Ectodermal cell (in vitro differentiated cells): ENCODE data around the gene PANX2.

ENCODE experiments used
- H3K27ac ChIP-seq: 2 replicates; pipeline ENCODE4 v1.7.0; 2013; ENCODE audit warnings: mild to moderate bottlenecking, low read depth, low read length; ENCODE audit not compliant: insufficient read depth, poor library complexity, severe bottlenecking
- H3K27me3 ChIP-seq: 2 replicates; pipeline ENCODE4 v1.7.0; 2013; ENCODE audit warnings: mild to moderate bottlenecking, low read length; ENCODE audit not compliant: insufficient read depth, control insufficient read depth, poor library complexity, severe bottlenecking
- H3K36me3 ChIP-seq: one replicate; pipeline ENCODE4 v1.7.0; 2013; ENCODE audit warnings: low read length; ENCODE audit not compliant: control insufficient read depth, insufficient read depth
- H3K4me1 ChIP-seq: one replicate; pipeline ENCODE4 v1.7.0; 2013; ENCODE audit warnings: low read length; ENCODE audit not compliant: control insufficient read depth, insufficient read depth
- H3K4me3 ChIP-seq: 2 replicates; pipeline ENCODE4 v1.7.0; 2013; ENCODE audit warnings: low read depth, low read length, control low read depth; ENCODE audit not compliant: insufficient read depth
- H3K9me3 ChIP-seq: 2 replicates; pipeline ENCODE4 v1.7.0; 2013; ENCODE audit warnings: mild to moderate bottlenecking, low read length, moderate library complexity; ENCODE audit not compliant: control insufficient read depth
- WGBS, 2 experiments: methylation state at CpG; one replicate each; pipeline ENCODE4 v1.1.7; 2013; ENCODE audit warnings: missing lambda C conversion rate in 2 of 2; 5-methylcytosine and 5-hydroxymethylcytosine counted together

PANX2 gene

GRCh38 chr22:50138988-50139387, 31.5 kb upstream of the PANX2 start:
- Histone ChIP-seq H3K27ac (no peak overlapping the region), H3K36me3 (no peaks in the 10 kb centered on the region), H3K9me3 (no peaks in the 10 kb centered on the region), H3K27me3 (no peaks in the 10 kb centered on the region), H3K4me3 (no peak overlapping the region), H3K4me1 (no peaks in the 10 kb centered on the region)
- 95 to 98% methylated on average over 9 of the region's 9 CpGs for WGBS, 2 experiments

DNA sequence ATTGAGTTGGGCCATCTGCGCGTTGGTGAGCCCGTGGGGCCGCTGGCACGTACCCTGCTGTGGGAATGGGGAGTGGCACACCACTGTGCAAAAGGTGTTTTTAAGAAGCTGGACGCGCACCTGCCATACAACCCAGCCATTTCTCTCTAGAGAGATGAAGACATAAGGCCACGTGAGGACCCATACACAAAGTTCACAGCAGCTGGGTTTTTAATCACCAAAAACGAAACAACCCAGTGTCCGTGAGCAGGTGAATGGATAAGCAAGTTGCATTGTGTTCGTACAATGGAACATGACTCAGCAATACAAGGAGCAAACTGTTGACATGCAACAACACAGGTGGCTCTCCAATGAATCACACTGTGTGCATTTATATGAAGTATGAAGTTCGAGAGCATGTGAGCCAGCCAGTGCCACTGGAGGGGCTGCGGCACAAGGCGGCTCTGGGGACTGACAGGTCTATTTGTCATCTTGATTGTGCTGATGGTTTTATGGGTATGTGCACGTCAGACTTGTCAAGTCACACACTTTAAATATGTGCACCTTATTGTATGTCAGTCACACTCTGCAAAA, 30.6 kb upstream of the PANX2 start:
- 86 to 90% methylated on average over 15 of the region's 15 CpGs for WGBS, 2 experiments
- Histone ChIP-seq H3K27ac (no peak overlapping the region), H3K36me3 (no peaks in the 10 kb centered on the region), H3K9me3 (no peaks in the 10 kb centered on the region), H3K4me3 (no peak overlapping the region), H3K4me1 (no peaks in the 10 kb centered on the region), H3K27me3 (no peaks in the 10 kb centered on the region)

DNA sequence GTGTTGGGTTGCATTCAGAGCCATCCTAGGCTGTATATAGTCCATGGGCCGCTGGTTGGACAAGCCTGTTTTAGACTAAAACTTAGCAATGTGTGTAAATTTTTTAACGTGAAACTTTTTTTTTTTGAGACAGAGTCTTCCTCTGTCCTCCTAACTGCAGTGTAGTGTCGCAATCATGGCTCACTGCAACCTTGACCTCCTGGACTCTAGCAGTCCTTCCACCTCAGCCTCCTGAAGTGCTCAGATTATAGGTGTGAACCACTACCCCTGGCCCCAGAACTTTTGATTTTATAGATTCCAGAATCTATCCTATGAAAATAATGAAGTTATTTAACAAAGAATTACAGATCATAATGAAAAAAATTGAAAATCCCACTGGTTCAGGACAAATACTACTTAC, 29.9 kb upstream of the PANX2 start:
- H3K27ac ChIP-seq: no peak overlapping the region

DNA sequence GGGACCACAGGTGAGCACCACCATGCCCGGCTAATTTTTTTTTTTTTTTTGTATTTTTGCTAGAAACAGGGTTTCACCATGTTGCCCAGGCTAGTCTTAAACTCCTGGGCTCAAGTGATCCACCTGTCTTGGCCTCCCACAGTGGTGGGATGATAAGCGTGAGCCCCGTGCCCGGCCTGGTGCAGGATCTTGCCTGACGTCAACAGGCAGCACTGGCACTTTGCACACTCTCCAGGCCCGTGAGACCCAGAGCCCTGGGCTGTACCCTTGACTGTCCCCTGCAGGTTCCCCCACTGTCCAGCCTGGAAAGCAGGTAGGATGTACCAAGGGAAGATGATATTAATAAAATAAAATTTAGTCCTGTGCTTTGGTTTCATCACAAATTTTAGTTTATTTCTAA, 29.1 kb upstream of the PANX2 start:
- H3K36me3 ChIP-seq: no peaks in the 10 kb centered on the region

More for the DNA sequence above, 29.9 kb upstream of the PANX2 start:
- no peaks in the 10 kb centered on the region for H3K9me3 ChIP-seq
- H3K36me3 ChIP-seq: no peaks in the 10 kb centered on the region
- peaks cover 3% of the 10 kb centered on the region for H3K4me1 ChIP-seq
- H3K27me3 ChIP-seq: no peaks in the 10 kb centered on the region
- 88 to 96% methylated on average over 3 of the region's 3 CpGs for WGBS, 2 experiments
- H3K4me3 ChIP-seq: no peak overlapping the region

GRCh38 chr22:50141891-50142363, 28.6 kb upstream of the PANX2 start:
- Histone ChIP-seq H3K4me3 (no peak overlapping the region), H3K36me3 (no peaks in the 10 kb centered on the region), H3K9me3 (no peaks in the 10 kb centered on the region), H3K4me1 (peaks cover 15% of the 10 kb centered on the region), H3K27me3 (no peaks in the 10 kb centered on the region), H3K27ac (no peak overlapping the region)
- 36 to 43% methylated on average over 11 of the region's 11 CpGs for WGBS, 2 experiments

More for the DNA sequence above, 29.1 kb upstream of the PANX2 start:
- H3K9me3 ChIP-seq: no peaks in the 10 kb centered on the region
- H3K27me3 ChIP-seq: no peaks in the 10 kb centered on the region
- WGBS, 2 experiments: 95% methylated on average over 6 of the region's 6 CpGs
- H3K4me1 ChIP-seq: peaks cover 11% of the 10 kb centered on the region
- no peak overlapping the region for H3K4me3 ChIP-seq
- no peak overlapping the region for H3K27ac ChIP-seq

DNA sequence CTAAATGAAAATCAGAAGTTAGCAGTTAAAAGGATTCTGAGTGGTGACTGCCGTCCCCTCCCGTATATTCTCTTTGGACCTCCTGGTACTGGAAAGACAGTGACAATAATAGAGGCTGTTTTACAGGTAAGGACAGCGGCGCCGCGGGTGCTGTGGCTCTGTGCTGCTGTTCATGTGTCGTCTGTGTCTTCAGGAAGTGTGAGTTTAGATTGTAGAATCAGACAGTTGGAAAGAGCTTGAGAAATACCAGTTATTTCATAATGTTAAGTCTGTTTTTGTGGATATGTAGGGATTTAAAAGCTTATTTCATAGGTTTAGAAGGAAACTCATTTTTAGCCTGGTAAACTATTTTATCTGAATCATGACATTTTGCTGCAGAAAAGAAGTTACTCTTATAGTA, 27.4 kb upstream of the PANX2 start:
- Histone ChIP-seq H3K4me3 (no peak overlapping the region), H3K4me1 (peaks cover 16% of the 10 kb centered on the region), H3K9me3 (no peaks in the 10 kb centered on the region), H3K36me3 (no peaks in the 10 kb centered on the region), H3K27ac (no peak overlapping the region), H3K27me3 (no peaks in the 10 kb centered on the region)
- WGBS, 2 experiments: 95 to 96% methylated on average over 7 of the region's 7 CpGs

- Histone ChIP-seq H3K4me3 (no peak overlapping the region), H3K36me3 (no peaks in the 10 kb centered on the region), H3K4me1 (peaks cover 16% of the 10 kb centered on the region), H3K9me3 (no peaks in the 10 kb centered on the region), H3K27me3 (no peaks in the 10 kb centered on the region), H3K27ac (no peak overlapping the region)
- WGBS, 2 experiments: 88 to 89% methylated on average over 16 to 18 of the region's 18 CpGs
Measured at GRCh38 chr22:50144005-50144614, 26.4 kb upstream of the PANX2 start.

DNA sequence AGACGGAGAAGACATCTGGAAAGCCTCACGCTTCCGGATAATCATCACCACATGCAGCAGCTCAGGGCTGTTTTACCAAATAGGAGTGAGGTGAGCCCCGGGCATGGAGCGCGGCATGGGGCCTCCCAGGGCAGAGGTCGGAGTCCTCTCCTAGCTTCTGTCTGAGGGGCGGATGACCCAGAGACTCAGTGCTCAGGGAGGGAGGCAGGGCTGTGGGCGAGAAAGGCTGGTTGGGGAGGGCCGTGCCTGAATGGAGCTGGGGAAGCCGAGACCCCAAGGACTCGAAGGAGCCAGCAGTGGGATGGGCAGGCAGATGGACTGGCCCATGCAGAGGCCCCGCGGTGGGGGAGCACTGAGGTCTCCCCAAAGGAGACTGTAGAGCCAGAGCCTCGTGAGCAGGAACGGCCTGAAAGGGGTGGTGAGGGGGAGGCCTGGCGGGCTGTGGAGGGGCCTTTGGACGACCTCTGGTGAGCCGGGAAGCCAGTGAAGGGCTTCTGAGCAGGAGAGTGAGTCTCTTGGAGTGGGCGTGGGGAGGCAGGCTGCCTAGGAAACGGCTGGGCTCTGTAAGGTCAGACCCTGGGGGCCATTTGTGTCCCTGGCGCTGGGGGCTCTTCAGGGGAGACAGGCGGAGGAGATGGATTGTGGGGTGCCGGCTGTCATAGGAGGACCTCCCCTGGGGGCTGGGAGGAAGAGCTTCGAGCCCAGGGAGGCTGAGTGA, 24.7 kb upstream of the PANX2 start:
- 81% methylated on average over 25 of the region's 25 CpGs for WGBS, 2 experiments
- no peak overlapping the region for H3K4me3 ChIP-seq
- H3K4me1 ChIP-seq: peaks cover 16% of the 10 kb centered on the region
- no peaks in the 10 kb centered on the region for H3K36me3 ChIP-seq
- no peaks in the 10 kb centered on the region for H3K27me3 ChIP-seq
- no peaks in the 10 kb centered on the region for H3K9me3 ChIP-seq
- H3K27ac ChIP-seq: no peak overlapping the region

DNA sequence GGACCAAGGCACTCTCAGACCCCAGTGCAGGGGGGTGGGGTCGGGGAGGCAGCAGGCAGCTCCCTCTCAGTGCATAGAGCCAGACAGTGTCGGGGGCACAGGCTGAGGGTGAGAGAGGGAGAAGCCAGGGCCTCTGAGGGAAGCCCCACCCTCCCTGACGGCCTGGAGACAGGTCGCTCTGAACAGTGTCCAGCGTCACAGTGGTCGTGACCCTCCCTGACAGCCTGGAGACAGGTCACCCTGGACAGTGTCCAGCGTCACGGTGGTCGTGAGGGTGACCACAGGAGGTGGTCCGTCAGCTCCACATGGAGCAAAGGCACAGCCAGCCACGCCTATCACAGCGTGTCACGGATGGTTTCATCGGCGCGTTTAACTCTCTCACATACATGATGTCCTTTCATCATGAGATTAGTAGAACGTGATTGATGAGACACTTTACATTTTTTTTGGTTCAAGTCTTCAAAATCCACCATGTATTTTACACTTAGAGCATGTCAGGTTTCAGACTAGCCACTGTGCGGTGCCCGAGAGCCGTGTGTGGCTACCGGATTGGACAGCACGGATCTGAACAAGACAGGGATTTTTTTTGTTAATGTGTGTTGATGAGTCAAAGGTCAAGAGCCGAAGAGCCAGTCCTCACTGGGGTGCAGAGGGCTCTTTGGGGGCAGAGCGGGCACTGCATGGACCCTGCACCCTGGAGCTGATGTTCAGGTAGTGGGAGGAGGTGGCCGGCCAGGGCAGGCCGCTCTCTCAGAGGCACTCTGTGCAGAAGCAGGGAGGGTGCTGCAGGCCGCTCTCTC, 23.9 kb upstream of the PANX2 start:
- H3K36me3 ChIP-seq: no peaks in the 10 kb centered on the region
- no peak overlapping the region for H3K27ac ChIP-seq
- no peak overlapping the region for H3K4me3 ChIP-seq
- H3K27me3 ChIP-seq: no peaks in the 10 kb centered on the region
- 84 to 88% methylated on average over 26 to 27 of the region's 27 CpGs for WGBS, 2 experiments
- peaks cover 16% of the 10 kb centered on the region for H3K4me1 ChIP-seq
- H3K9me3 ChIP-seq: no peaks in the 10 kb centered on the region
